G401.6 (cell line): Measurements from ENCODE around the gene SYNGR2.

ENCODE experiments used
- FAIRE-seq: peaks from 2 replicates; lab custom pipeline; 2012; peaks lifted over from hg19 to GRCh38; lab: Jason Lieb, UNC

Gene SYNGR2

DNA sequence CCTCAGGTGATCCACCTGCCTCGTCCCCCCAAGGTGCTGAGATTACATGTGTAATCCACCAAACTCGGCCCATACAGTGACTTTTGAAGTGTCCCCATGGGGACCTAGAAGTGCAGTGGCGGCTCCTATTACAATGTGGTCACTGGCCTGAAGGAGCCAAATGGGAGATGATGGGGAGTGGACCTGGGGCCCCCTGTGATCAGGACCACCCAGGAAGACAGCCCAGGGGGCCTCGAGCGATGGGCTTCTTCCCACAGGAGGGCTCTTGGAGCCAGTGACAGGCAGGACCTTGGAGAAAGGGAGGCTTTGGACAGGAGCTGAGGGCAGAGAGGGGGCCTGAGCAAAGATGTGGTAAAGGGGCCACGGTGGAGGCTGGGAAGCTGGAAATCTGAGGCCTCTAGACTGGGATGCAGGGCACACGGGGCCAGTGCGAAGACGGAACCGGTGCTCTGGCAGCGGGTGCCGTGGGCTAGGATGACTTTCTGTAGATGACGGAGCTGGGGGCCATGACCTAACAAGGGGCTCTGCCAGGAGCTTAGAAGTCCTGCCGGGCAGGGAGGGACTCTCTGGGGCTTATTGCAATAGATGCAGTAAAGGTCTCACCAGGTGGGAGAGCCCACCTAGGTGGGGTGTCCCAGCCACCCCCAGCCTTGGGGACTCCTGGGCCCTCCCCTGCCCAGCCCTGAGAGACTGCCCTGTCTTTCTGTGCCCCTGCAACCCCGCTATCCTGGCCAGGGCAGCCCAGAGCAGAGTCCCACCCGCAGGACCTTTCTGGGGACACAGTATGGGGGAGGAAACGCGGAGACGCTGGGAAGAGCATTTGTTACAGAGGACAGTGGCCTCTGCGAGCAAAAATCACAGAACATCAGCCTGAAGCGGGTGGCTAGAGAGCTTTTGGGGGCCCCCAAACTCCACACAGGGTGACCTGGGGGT is 24.9 kb upstream of the SYNGR2 start:
- FAIRE-seq, result no peak

DNA sequence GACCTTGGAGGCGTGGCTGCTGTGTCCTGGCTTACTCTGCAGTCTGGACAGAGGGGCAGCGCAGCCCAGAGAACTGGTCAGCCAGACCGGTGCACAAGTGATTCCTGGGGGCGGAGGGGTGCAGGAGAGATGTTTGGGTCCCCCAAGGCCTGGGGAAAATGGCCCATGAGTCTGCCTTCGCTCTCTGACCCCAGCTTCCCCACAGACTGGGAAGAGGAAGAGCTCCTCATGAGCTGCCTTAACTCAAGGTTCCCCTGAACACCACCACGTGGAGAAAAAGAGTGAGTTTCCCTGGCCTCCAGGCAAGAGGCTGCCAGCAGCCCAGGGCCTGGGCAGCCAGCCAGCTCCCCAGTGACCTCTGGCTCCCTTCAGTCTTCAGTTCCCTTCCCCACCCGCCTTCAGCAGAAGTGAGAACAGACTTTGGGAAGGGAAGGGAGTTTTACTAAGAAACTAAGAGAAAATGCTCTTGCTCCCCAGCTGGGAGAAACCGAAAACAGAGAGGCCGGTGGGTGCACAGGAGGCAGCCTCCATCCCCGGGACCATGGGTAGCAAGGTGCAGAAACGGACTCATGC is 24.1 kb upstream of the SYNGR2 start:
- FAIRE-seq, result no peak

DNA sequence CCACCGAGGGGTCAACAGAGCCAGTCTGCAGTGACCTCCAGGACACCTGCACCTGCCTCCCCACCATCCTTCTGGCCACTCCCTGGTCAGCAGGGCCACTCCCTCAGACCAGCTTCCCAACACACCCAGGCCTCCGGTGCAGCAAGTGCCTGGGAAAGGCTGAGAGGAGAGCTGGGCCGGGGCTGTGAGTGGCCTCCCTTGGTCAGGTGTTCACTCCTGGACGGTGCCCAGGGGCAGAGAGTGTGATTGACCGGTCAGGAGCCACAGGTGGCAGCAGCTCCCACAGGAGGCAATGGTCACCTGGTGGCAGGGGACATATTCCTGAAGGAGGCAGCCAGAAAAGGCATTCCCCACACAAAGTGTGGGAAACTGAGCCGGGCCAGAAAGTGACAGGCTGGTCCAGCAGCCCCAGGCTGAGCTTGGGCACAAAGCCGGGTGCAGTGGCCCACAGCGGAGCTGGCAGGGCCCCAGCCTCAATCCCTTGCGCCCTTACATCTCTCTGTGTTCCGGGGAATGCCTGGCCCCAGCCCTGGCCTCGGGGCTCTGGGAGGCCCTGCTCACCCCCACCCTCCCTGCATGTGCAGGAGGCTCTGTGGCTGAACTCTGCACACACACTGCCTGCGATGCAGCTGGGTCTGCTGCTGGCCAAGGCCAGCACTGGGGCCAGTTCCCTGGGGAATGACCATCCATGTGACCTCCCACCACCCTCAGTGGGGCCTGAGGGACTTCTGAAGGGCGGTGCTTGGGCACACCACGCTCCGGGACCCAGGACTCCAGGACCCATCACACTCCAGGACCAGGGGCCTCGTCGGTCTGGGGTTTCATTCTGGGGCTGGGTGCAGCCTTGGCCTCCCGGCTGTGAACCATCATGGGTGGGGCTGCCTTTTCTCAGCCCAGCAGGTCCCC is 23.4 kb upstream of the SYNGR2 start:
- FAIRE-seq, result no peak

DNA sequence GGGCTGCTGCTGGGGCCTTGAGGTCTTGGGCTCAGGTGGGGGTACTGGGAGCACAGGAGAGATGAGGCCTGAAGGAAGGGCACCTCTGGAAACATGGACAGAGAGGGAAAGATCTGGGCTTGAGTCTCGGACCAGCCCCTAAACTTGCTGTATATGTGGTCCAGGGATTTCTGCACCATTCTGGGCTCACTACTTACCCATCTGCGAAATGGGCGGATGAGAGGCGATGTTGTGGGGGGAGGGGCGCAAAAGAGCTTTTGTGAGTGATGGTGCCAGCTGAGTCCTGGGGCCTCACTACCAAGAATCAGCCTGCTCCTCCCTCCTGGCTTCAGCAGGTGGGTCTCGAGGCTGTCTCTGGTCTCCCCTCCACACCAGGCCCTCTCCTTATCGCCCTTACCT is 21.9 kb upstream of the SYNGR2 start:
- FAIRE-seq, result no peak

DNA sequence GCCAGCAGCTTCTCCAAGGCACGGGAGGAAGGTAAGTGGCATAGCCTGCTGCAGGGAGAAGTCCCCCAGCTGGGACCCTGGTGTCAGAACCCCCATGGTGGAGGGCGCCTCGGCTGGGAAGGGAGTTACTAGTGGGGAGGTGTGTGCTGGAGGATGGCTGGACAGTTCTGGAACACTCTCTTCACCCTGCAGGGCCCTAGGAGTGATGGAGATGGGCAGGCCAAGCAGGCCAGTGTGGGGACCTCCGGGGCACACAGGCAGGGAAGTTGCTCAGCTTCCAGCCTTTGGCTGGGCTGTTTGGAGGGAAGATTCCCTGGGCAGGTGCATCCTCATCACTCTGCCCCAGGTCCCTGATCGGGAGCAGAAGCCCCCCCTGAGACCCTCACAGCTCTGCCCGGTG is 21.5 kb upstream of the SYNGR2 start:
- FAIRE-seq, result no peak

DNA sequence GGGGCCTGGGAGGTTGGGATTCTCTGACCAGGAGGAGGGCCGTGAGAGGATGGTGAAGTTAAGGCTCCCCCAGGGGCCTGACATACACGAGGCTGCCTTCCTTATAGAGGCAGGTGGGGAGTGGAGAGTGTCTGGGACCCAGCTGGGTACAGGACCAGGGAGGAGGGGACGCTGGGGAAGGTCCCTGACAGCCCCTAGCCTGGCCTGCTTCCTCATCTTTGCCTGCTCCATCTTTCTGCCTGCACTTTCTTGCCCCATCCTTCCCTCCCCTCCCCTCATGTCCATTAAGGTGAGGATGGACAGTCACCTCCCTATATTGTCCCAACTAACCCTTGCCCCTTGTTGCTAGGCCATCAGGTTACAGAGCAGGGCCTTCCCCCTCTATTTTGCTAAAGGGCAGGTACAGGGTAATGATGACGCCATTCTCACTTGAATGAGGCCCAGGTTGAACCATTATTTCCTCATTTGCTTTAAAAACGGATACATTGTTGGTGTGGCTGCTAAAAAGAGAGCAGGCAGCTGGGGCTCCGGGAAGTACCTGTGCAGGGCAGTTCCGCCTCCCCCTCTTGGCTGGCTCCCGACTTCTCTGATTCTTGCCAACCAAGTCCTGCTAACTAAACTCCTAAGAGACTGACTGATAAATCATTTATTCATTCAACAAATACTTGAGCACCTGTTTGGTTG is 20.9 kb upstream of the SYNGR2 start:
- FAIRE-seq, result no peak

DNA sequence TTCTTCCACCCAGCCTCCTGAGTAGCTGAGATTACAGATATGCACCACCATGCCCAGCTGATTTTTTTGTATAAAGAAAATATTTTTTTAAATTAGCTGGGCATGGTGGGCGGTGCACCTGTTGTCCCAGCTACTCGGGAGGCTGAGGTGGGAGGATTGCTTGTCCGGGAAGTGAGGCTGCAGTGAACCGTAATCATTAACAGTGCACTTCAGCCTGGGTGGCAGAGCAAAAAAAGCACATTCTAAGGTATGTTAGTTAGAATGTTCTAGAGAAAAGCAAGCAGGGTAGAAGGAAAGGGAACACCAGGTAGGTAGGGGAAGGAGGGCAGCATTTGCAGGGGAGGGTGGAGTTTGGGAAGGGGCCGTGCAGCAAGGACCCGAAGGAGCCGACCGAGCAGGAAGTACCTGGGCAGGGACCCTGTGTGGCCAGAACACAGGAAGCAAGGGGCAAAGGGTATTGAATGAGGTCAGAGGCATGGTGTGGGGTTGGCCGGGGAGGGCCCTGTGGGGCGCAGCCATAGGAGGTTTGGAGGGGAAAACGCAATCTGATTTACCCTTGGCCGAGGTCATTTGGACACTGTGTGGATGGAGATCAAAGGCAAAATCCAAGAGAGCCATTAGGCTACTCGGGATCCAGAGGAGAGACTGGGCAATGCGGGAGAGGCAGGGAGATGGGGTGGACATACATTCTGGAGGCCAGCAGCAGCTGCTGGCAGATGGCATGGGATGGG is 19.9 kb upstream of the SYNGR2 start:
- no peak for FAIRE-seq

DNA sequence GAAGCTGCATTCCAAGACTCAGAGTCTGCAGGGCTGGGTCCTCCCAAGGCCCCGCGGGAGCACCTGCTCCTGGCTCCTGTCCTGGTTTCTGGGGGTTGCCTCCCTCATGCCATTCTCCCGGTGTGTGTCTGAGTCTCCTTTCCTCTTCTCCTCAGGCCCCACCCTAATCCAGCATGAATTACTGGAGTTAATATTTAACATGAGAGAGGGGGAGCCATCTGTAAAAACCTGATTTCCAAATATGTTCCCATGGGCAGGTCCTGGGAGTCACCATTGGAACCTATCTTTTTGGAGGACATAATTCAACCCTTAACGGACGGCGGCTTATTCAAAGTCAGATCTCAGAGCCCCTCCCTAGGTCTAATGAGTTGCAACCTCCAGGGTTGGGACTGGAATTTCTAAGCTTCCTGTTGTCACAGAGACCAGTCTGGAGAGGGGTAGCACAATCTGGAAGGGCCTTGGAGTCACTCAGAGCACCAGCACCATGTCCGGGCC is 16.8 kb upstream of the SYNGR2 start:
- FAIRE-seq, result no peak

DNA sequence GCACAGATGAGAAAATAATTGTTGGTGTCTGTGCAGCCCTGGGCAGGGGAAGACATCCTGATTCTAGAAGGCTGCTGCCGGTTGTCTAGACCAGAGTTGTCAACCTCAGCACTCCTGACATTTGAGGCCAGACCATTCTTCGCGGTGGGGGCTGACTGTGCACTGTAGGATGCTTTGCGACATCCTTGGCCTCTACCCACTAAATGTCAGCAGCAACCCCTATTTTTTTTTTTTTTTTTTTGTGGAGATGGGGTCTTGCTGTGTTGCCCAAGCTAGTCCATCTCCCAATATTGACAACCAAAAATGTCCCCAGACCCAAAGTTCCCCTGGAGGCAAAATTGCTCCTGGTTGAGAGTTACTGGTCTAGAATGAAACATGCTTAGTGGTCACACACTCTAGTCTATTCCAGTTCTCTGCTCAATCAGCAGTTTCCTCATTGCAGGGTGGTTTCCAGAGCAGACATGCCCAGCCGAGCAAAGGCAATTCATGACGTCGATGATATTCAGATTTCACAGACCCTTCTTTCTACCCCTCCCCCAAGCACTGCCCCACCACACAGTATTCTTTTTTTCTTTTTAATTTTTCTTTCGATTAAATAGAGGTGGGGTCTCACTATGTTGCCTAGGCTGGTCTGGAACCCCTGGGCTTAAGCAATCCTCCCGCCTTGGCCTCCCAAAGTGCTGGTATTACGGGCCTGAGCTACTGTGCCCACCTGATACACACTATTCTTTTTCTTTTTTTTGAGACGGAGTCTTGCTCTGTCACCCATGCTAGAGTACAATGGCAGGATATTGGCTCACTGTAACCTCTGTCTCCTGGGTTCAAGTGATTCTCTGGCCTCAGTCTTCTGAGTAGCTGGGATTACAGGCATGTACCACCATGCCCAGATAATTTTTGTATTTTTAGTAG is 13.2 kb upstream of the SYNGR2 start:
- no peak for FAIRE-seq

DNA sequence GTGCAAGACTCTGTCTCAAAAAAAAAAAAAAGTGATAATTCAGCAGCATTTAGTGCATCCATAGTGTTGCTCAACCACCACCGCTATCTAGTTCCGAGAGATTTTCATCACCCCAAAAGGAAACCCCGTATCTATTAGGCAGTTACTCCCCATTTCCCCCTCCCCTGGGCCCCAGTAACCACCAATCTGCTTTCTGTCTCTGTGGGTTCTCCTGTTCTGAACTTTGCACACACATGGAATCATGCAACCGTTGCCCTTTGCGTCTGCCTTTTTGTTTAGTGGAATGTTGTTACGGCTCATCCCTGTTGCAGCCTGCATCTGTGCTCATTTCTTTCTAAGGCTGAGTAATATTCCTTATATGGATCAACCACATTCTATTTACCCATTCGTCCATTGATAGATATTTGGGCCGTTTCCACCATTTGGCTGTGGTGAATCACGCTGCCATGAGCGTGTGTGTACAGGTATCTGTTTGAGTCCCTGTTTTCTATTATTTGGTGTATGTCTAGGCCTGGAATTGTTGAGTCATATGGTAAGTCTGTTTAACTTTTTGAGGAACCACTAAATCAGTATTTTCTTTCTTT is 8.7 kb upstream of the SYNGR2 start:
- no peak for FAIRE-seq

DNA sequence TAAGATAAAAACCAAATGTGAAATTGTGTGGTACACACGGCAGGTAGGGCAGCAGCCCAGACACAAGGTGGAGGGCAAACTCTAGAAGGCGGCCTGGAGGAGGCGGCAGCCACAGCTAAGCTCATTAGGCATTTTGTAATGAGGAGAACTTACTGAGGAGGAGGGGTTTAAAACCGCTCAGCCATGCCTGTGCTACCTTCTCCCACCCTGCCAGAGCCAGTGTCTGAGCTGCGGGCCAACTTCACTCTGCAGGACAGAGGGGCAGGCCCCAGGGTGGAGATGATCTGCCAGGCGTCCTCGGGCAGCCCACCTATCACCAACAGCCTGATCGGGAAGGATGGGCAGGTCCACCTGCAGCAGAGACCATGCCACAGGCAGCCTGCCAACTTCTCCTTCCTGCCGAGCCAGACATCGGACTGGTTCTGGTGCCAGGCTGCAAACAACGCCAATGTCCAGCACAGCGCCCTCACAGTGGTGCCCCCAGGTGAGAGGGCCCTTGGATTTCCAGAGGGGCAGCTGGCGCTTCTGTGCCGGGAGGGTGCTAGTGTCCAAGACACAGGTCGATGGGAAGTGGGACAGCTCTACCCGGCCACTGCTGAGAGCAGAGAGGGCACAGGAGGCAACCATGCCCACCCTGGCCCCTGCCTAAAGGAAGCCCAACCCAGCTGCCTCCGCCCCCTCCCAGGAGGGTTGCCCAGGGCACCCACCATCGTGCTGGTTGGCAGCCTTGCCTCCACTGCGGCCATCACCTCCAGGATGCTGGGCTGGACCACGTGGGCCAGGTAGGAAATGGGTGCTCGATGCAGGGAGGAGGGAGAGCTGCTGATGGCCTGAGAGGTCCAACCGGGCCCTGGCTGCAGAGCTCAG is 4.3 kb upstream of the SYNGR2 start:
- FAIRE-seq, result no peak

DNA sequence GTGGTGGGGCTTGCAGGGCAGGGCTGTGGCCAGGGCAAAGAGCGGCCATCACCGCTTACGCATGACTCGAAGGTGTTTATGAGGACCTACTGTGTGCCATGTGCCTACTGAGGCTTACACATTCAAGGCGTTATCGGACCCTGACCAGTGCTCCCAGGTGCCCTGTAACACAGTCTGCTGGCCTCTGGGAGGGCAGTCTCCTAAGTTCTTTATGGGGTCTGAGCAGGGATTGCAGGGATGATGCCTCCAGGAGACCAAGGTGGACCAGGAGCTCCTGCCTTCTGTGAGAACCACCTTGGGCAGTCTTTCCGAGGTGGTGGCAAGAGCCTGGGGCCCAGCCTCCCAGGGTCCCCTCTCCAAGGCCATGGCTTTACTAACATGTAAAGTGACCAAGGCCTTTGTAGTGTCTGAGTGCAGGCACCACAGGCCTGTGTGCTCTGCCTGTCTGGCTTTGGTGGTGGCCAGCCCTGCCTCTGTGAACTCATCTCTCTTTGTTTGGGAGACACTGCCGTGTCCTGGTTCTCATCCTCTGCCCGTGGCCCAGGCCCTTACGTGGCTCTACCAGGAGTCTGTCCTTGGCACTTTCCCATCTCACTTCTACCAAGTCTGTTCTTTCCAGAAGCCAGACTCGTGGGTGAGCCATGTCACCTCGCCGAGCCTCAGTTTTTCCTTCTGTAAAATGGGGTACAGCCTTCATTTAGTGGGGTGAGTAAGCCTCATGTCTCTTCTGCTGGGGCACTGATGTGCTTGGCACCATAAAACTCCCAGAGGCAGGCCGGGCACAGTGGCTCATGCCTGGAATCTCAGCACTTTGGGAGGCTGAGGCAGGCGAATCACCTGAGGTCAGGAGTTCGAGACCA is 3.4 kb upstream of the SYNGR2 start:
- no peak for FAIRE-seq

DNA sequence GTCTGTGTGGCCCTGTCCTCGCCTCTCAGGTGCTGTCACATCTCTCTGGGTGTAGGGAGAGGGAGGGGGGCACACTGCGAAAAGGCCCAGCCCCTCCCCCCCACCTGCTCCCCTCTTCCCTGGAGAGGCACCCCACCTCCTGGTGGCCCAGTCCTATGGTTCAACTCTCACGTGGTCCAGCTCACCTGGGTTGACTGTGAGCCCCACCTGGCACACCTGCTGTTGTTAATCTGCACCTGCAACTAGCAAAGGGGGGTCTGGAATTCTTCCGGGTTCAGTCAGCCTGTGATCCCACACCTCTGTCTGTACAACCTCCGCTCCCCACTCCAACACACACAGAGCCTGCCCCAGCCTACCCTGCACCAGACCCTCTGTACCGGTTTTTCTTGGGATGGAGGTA is 2.0 kb upstream of the SYNGR2 start:
- no peak for FAIRE-seq

DNA sequence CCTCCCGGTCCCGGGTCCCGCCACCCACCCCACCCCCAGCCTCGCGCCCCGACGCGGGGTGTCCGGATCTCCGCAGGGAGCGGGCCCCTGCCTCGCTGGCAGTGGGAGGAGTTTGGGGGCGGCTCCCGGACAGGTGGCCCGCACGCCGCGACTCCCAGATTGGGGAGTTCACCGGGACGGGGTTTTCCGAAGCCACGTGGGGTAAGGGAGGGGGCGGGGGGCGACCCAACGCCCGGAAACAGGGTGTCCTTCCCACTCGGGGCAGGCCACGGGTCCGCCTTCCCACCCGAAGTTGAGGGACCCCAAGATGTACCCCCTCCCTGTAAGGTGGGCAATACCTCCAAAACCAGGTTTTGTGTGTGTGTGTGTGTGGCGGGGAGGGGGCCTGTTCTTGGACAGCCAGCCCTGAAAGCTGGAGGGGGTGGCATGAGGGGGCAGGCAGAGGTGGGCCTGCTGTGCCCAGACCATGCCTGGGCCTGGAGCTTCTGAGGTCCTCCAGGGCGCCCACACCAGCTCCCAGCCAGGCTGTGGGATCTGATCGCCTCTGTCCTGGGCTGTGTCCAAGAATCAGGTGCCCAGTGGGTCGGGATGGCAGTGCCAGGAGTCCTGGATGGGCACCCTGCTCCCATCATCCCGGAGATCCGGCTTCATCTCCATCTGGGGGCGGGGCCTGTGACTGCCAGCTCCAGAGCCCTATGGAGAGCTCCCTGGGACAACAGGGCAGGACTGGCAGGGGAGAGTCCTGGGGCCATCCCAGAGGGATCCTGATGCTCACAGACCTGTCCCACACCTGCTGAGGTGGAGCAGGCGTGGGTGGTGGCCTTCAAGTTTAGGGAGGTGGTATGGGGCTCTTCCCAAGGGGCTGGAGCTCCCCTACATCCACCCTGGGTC is 767 bp downstream of the SYNGR2 start:
- FAIRE-seq, result no peak

DNA sequence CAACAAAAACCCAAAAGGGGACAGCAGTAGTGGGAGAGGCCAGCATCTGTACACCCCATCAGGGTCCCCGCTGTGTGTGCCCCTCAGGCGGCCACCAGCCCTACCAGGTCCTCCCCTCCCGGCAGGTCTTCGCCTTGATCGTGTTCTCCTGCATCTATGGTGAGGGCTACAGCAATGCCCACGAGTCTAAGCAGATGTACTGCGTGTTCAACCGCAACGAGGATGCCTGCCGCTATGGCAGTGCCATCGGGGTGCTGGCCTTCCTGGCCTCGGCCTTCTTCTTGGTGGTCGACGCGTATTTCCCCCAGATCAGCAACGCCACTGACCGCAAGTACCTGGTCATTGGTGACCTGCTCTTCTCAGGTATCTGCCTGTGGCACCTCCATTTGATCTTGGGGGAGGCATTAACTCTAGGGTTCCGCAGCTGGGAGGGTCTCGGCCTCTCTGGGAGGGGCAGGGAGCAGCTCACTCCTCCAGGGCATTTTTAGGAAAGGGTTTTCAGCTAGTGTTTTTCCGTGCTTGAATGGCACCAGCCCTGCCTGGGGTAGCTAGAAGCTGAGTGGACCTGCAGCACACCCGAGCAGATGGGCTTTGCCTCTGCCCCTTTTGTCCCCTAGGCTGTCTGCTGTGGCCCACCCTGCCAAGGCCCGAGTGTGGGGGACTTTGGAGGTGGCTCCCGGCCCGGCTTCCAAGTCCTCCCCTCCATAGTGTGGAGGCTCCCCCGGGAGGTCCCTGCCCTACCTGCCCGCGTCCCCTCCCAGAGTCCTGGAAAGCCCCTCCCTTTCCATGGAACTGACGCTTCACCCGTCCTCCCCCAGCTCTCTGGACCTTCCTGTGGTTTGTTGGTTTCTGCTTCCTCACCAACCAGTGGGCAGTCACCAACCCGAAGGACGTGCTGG is 2.6 kb downstream of the SYNGR2 start:
- no peak for FAIRE-seq
